T-helper 2 cell (primary cell): ENCODE measurements around the gene SLC9C1.

Experiments used
- DNase-seq, 5 experiments: peaks; one replicate each; pipeline versions ENCODE4 v3.0.0 to v3.0.0-alpha.2; 2012 to 2022

Gene SLC9C1

GRCh38 chr3:112306825-112307224 lies 12.8 kb upstream of the SLC9C1 start:
- no peak for DNase-seq

- peak in 1 of 5 experiments; percentile 23 for DNase-seq
Measured at GRCh38 chr3:112304611-112305010, 10.6 kb upstream of the SLC9C1 start.

GRCh38 chr3:112303764-112304325 lies 9.8 kb upstream of the SLC9C1 start:
- DNase-seq = peak in 2 of 5 experiments; percentile 2 to 37

- peak in 1 of 5 experiments; percentile 57 for DNase-seq
Measured at GRCh38 chr3:112302881-112303763, 9.1 kb upstream of the SLC9C1 start.

- DNase-seq = no peak
Measured at GRCh38 chr3:112302150-112302830, 8.3 kb upstream of the SLC9C1 start.

- peak in 1 of 5 experiments; percentile 76 for DNase-seq
Measured at GRCh38 chr3:112298781-112299180, 4.8 kb upstream of the SLC9C1 start.

GRCh38 chr3:112297714-112298113 lies 3.7 kb upstream of the SLC9C1 start:
- DNase-seq = peak in 1 of 5 experiments; percentile 71

GRCh38 chr3:112289011-112289410 lies 5.0 kb downstream of the SLC9C1 start:
- DNase-seq = no peak

- DNase-seq = no peak
Measured at GRCh38 chr3:112280266-112280665, 13.8 kb downstream of the SLC9C1 start.

GRCh38 chr3:112273536-112273935 lies 20.5 kb downstream of the SLC9C1 start:
- DNase-seq = no peak

GRCh38 chr3:112261742-112262141 lies 32.3 kb downstream of the SLC9C1 start:
- DNase-seq = no peak

GRCh38 chr3:112260563-112260962 lies 33.5 kb downstream of the SLC9C1 start:
- no peak for DNase-seq

GRCh38 chr3:112253301-112253971 lies 40.6 kb downstream of the SLC9C1 start:
- DNase-seq = peak in 1 of 5 experiments; percentile 59

GRCh38 chr3:112247900-112248299 lies 46.1 kb downstream of the SLC9C1 start:
- no peak for DNase-seq

GRCh38 chr3:112247350-112247749 lies 46.7 kb downstream of the SLC9C1 start:
- DNase-seq = no peak

- DNase-seq = no peak
Measured at GRCh38 chr3:112233083-112233482, 60.9 kb downstream of the SLC9C1 start.

GRCh38 chr3:112231727-112232126 lies 62.3 kb downstream of the SLC9C1 start:
- peak in 1 of 5 experiments; percentile 7 for DNase-seq

GRCh38 chr3:112230033-112230432 lies 64.0 kb downstream of the SLC9C1 start:
- no peak for DNase-seq

- no peak for DNase-seq
Measured at GRCh38 chr3:112228786-112229185, 65.2 kb downstream of the SLC9C1 start.

- no peak for DNase-seq
Measured at GRCh38 chr3:112200317-112200666, 93.7 kb downstream of the SLC9C1 start.

- no peak for DNase-seq
Measured at GRCh38 chr3:112199622-112200316, 94.2 kb downstream of the SLC9C1 start.

- DNase-seq = no peak
Measured at GRCh38 chr3:112197131-112197530, 96.9 kb downstream of the SLC9C1 start.
